H1 (cell line): ENCODE measurements around the gene PHF14. TPM values are rescaled to one million over a fixed set of nuclear protein-coding genes. Genes with fewer than 3 reads are reported as not detected.

Experiments
- CHD7 ChIP-seq: fragments of 300-600 bp; sonication (generic); IDR thresholded peaks from 2 replicates; pipeline ENCODE4 v1.7.1; 2012; ENCODE audit warnings: low read length, moderate library complexity, mild to moderate bottlenecking, inconsistent platforms; ENCODE audit not compliant: insufficient replicate concordance
- EGR1 ChIP-seq: IDR thresholded peaks from 2 replicates; pipeline ENCODE4 v1.6.1; 2011; ENCODE audit warnings: low read depth, low read length, borderline replicate concordance
- ZNF274 ChIP-seq: IDR thresholded peaks from 2 replicates; pipeline ENCODE4 v1.7.0; 2012; ENCODE audit warnings: low read length, borderline replicate concordance; ENCODE audit errors: extremely low read depth
- polyA plus RNA-seq, 7 experiments: library from polyadenylated mRNA; depleted of rRNA in 3 of 7; stranded (reverse) in 5 of 7; unstranded in 2 of 7; fragments of >200 nt in 5 of 7; fragments of 200-250 nt in 2 of 7; gene quantifications; 1 replicate in 5 of 7; 2 replicates in 1 of 7; 4 replicates in 1 of 7; pipeline versions ENCODE4 v1.2.1 to v1.2.3, GENCODE V29; 2011 to 2013; ENCODE audit warnings: missing spikeins in 2 of 7, mixed read lengths in 2 of 7
- total RNA-seq: library from RNA; stranded (reverse); fragmentation: NEBNext Ultra II Directional; extraction: Animal tissue kit (Norgen Biotek cat#: 25700); gene quantifications from 2 replicates; pipeline ENCODE4 v1.2.1, GENCODE V29; 2021

PHF14 gene
- total and polyA plus RNA-seq, 2 of the 8 experiments (the other 6 are each of a cell fraction or from before 2014, with no cell fraction given) = 17.9 to 70.6 TPM

GRCh38 chr7:11077816-11078215 lies 104.1 kb downstream of the PHF14 start (continued):
- no peak for TF ChIP-seq CHD7
- no peak for TF ChIP-seq ZNF274
- no peak for TF ChIP-seq EGR1
